Embryonic facial prominence (tissue), 1 donor: Measurements from ENCODE around the gene NPAS1.
A peak's percentile ranks its signal among the peaks of the same experiment; 100 is the strongest.
"Not testable (repeated sequence)": the region's sequence is repeated elsewhere in the genome, so short reads cannot be mapped to it uniquely, and the experiment has no call there.

Source experiments
- DNase-seq: peaks from one replicate; pipeline ENCODE4 v3.0.0-alpha.2; 2016; ENCODE audit errors: extremely low spot score

Gene NPAS1

GRCh38 chr19:46990991-46991676 lies 28.5 kb upstream of the NPAS1 start:
- DNase-seq = peak; percentile 72

- no peak for DNase-seq
Measured at GRCh38 chr19:46992699-46993535, 26.7 kb upstream of the NPAS1 start.

- no peak for DNase-seq
Measured at GRCh38 chr19:46993622-46994021, 26.0 kb upstream of the NPAS1 start.

- DNase-seq = no peak
Measured at GRCh38 chr19:46994141-46994686, 25.4 kb upstream of the NPAS1 start.

- DNase-seq = no peak
Measured at GRCh38 chr19:46995492-46995891, 24.1 kb upstream of the NPAS1 start.

- DNase-seq = no peak
Measured at GRCh38 chr19:46998445-46999125, 21.1 kb upstream of the NPAS1 start.

- DNase-seq = no peak
Measured at GRCh38 chr19:46999377-46999776, 20.3 kb upstream of the NPAS1 start.

- DNase-seq = no peak
Measured at GRCh38 chr19:46999878-47000277, 19.8 kb upstream of the NPAS1 start.

- DNase-seq = no peak
Measured at GRCh38 chr19:47000373-47000772, 19.3 kb upstream of the NPAS1 start.

GRCh38 chr19:47001584-47001983 lies 18.1 kb upstream of the NPAS1 start:
- DNase-seq = no peak

GRCh38 chr19:47002106-47002766 lies 17.4 kb upstream of the NPAS1 start:
- DNase-seq = no peak

- DNase-seq = no peak
Measured at GRCh38 chr19:47002853-47003610, 16.6 kb upstream of the NPAS1 start.

- no peak for DNase-seq
Measured at GRCh38 chr19:47003611-47004465, 15.8 kb upstream of the NPAS1 start.

- no peak for DNase-seq
Measured at GRCh38 chr19:47005164-47005641, 14.4 kb upstream of the NPAS1 start.

- no peak for DNase-seq
Measured at GRCh38 chr19:47005873-47006272, 13.8 kb upstream of the NPAS1 start.

GRCh38 chr19:47006496-47006895 lies 13.1 kb upstream of the NPAS1 start:
- DNase-seq = no peak

GRCh38 chr19:47010549-47010948 lies 9.1 kb upstream of the NPAS1 start:
- not testable (repeated sequence) for DNase-seq

GRCh38 chr19:47012617-47013016 lies 7.0 kb upstream of the NPAS1 start:
- no peak for DNase-seq

GRCh38 chr19:47013041-47013517 lies 6.6 kb upstream of the NPAS1 start:
- DNase-seq = peak; percentile 22

GRCh38 chr19:47018923-47019322 lies 714 bp upstream of the NPAS1 start:
- DNase-seq = no peak
